K562 (cell line): ENCODE results near the gene BEST2. TPM values are rescaled to one million over a fixed set of nuclear protein-coding genes. Genes with fewer than 3 reads are reported as not detected.

Experiments used
- ASH1L ChIP-seq: fragments of 450-650 bp; IDR thresholded peaks from 2 replicates; pipeline ENCODE4 v1.6.1; 2018; ENCODE audit warnings: borderline replicate concordance, mild to moderate bottlenecking, low read depth; ENCODE audit not compliant: partially characterized antibody
- CC2D1A ChIP-seq: fragments of 450-650 bp; IDR thresholded peaks from 2 replicates; pipeline ENCODE4 v1.6.1; 2017; ENCODE audit warnings: mild to moderate bottlenecking
- CHCHD3 ChIP-seq: fragments of 250-450 bp; sonication (Bioruptor Pico); IDR thresholded peaks from 2 replicates; pipeline ENCODE4 v2.1.2; 2022; ENCODE audit warnings: mild to moderate bottlenecking
- E2F4 ChIP-seq: sonication (generic); formaldehyde crosslinking; IDR thresholded peaks from 2 replicates; pipeline ENCODE4 v1.8.0; 2022; ENCODE audit warnings: mild to moderate bottlenecking, low read depth, missing genetic modification reagents
- ELF2 ChIP-seq: fragments of 250-450 bp; sonication (Bioruptor Pico); IDR thresholded peaks from 2 replicates; pipeline ENCODE4 v1.5.0; 2021; ENCODE audit warnings: mild to moderate bottlenecking
- FOXJ3 ChIP-seq: sonication (generic); formaldehyde crosslinking; IDR thresholded peaks from 2 replicates; pipeline ENCODE4 v1.4.0; 2020; ENCODE audit warnings: mild to moderate bottlenecking, missing genetic modification reagents
- MLLT1 ChIP-seq, 2 experiments: fragments of 450-650 bp; IDR thresholded peaks; 2 replicates each; pipeline ENCODE4 v1.6.1; 2016
- POLR2A ChIP-seq: fragments of 450-650 bp; conservative IDR thresholded peaks from 2 replicates; pipeline ENCODE4 v1.6.1; 2016
- POLR2B ChIP-seq: fragments of 450-650 bp; IDR thresholded peaks from 2 replicates; pipeline ENCODE4 v1.6.1; 2018; ENCODE audit warnings: low read depth; ENCODE audit not compliant: partially characterized antibody
- RAD21 ChIP-seq, 2 experiments: fragments of 250-450 bp in 1 of 2; fragments of 450-650 bp in 1 of 2; sonication (Bioruptor Pico) in 1 of 2; formaldehyde crosslinking in 1 of 2; IDR thresholded peaks in 1 of 2; conservative IDR thresholded peaks in 1 of 2; 2 replicates each; pipeline versions ENCODE4 v1.4.0 to v1.8.0; 2020 to 2022; ENCODE audit warnings: mild to moderate bottlenecking in 2 of 2, moderate library complexity in 1 of 2
- RFX7 ChIP-seq: fragments of 250-450 bp; sonication (Bioruptor Pico); IDR thresholded peaks from 2 replicates; pipeline ENCODE4 v1.5.1; 2021; ENCODE audit warnings: mild to moderate bottlenecking
- RHOXF2B ChIP-seq: fragments of 250-450 bp; sonication (Bioruptor Pico); conservative IDR thresholded peaks from 2 replicates; pipeline ENCODE4 v1.5.1; 2021
- SMAD3 ChIP-seq: fragments of 450-650 bp; formaldehyde crosslinking; conservative IDR thresholded peaks from 2 replicates; pipeline ENCODE4 v1.4.0; 2020; ENCODE audit warnings: mild to moderate bottlenecking
- SNRNP70 ChIP-seq: fragments of 200-400 bp; formaldehyde crosslinking; optimal IDR thresholded peaks from 2 replicates; pipeline ENCODE3; 2017; ENCODE audit warnings: low read depth, low read length
- SREBF2 ChIP-seq: sonication (generic); formaldehyde crosslinking; IDR thresholded peaks from 2 replicates; pipeline ENCODE4 v1.4.0; 2020; ENCODE audit warnings: mild to moderate bottlenecking, missing genetic modification reagents
- ZBTB5 ChIP-seq: fragments of 450-650 bp; IDR thresholded peaks from 2 replicates; pipeline ENCODE4 v1.6.1; 2017; ENCODE audit warnings: antibody characterized with exemption
- ZC3H11A ChIP-seq: IDR thresholded peaks from 2 replicates; pipeline ENCODE4 v1.6.1; 2012; ENCODE audit warnings: low read depth, low read length, improper control_type of control experiment
- ZNF282 ChIP-seq: sonication (generic); formaldehyde crosslinking; IDR thresholded peaks from 2 replicates; pipeline ENCODE4 v1.8.1; 2023; ENCODE audit warnings: missing genetic modification reagents
- ZNF584 ChIP-seq: fragments of 200-800 bp; sonication (Bioruptor generic); IDR thresholded peaks from 2 replicates; pipeline ENCODE4 v1.6.1; 2016; ENCODE audit warnings: low read depth, mild to moderate bottlenecking, missing genetic modification characterization, missing compliant biosample characterization
- polyA plus RNA-seq, 8 experiments: library from polyadenylated mRNA; depleted of rRNA in 4 of 8; stranded (reverse) in 5 of 8; unstranded in 3 of 8; fragments of >200 nt; fragmentation: Nextera tagmentation in 2 of 8; fragmentation: Illumina TruSeq in 1 of 8; extraction: Ambion mirVana in 2 of 8; extraction: Trizol in 1 of 8; gene quantifications; 2 replicates each; pipeline versions ENCODE4 v1.2.1 to v1.2.3, GENCODE V29; 2011 to 2014; ENCODE audit warnings: inconsistent platforms in 1 of 8, missing spikeins in 1 of 8
- total RNA-seq, 7 experiments: library from RNA; depleted of rRNA in 6 of 7; stranded (reverse); fragments of >200 nt in 6 of 7; fragmentation: Illumina TruSeq in 2 of 7; extraction: Trizol in 2 of 7; gene quantifications; 2 replicates each; pipeline versions ENCODE4 v1.2.1 to v1.2.3, GENCODE V29; 2011 to 2021; ENCODE audit warnings: low replicate concordance in 1 of 7
- TF ChIP-seq, protein P1 (sequence below), 3 experiments: fragments of 200-800 bp in 1 of 3; sonication (Bioruptor generic) in 1 of 3; sonication (generic) in 1 of 3; formaldehyde crosslinking in 1 of 3; IDR thresholded peaks; 2 replicates each; pipeline versions ENCODE4 v1.6.1 to v1.8.0; 2016 to 2022; ENCODE audit warnings: mild to moderate bottlenecking in 2 of 3, missing compliant biosample characterization in 2 of 3, missing genetic modification characterization in 2 of 3, missing genetic modification reagents in 1 of 3
- TF ChIP-seq, protein P2 (sequence below): fragments of 450-650 bp; formaldehyde crosslinking; IDR thresholded peaks from 2 replicates; pipeline ENCODE4 v1.4.0; 2020; ENCODE audit warnings: mild to moderate bottlenecking, moderate library complexity

The BEST2 gene
- total and polyA plus RNA-seq, 9 of the 15 experiments (the other 6 are each of a cell fraction or from before 2014, with no cell fraction given) = not detected

- TF ChIP-seq ZBTB5 (no peak), CHCHD3 (no peak), RAD21 (CRISPR knock-in tag; conservative IDR thresholded peaks at IDR 0.05 in 1 of 2, IDR thresholded peaks at IDR 0.05 in 1 of 2) (no peak), ZNF584 (no peak), E2F4 (CRISPR knock-in tag) (0 out of 2 replicates have a peak, but pooled peaks have one; percentile 18), MLLT1 (IDR thresholded peaks at IDR 0.05) (0 out of 4 replicates have a peak, but pooled peaks of 1 of the 2 experiments have one; percentile 24), ELF2 (no peak), ZC3H11A (no peak), SMAD3 (no peak), FOXJ3 (CRISPR knock-in tag) (no peak), POLR2A (peak; percentile 86), POLR2B (peak; percentile 54), RFX7 (CRISPR knock-in tag) (no peak), CC2D1A (no peak), ASH1L (no peak), SREBF2 (CRISPR knock-in tag) (no peak), ZNF282 (CRISPR knock-in tag) (no peak), RHOXF2B (no peak), SNRNP70 (no peak)
- TF ChIP-seq, protein P1, sequence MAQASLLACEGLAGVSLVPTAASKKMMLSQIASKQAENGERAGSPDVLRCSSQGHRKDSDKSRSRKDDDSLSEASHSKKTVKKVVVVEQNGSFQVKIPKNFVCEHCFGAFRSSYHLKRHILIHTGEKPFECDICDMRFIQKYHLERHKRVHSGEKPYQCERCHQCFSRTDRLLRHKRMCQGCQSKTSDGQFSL (CRISPR knock-in tag; IDR thresholded peaks at IDR 0.05) = no peak
- TF ChIP-seq, protein P1 (tag; IDR thresholded peaks at IDR 0.05) = 0 out of 4 replicates have a peak, but pooled peaks of 1 of the 2 experiments have one; percentile 30
- TF ChIP-seq, protein P2, sequence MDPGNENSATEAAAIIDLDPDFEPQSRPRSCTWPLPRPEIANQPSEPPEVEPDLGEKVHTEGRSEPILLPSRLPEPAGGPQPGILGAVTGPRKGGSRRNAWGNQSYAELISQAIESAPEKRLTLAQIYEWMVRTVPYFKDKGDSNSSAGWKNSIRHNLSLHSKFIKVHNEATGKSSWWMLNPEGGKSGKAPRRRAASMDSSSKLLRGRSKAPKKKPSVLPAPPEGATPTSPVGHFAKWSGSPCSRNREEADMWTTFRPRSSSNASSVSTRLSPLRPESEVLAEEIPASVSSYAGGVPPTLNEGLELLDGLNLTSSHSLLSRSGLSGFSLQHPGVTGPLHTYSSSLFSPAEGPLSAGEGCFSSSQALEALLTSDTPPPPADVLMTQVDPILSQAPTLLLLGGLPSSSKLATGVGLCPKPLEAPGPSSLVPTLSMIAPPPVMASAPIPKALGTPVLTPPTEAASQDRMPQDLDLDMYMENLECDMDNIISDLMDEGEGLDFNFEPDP = no peak
Measured at GRCh38 chr19:12806242-12807081, 54.9 kb downstream of the BEST2 start, which contains the start of gene RNASEH2A (continued).
